ENCODE measurements around the gene KCND2.
A peak's percentile ranks its signal among the peaks of the same experiment; 100 is the strongest.
"Not testable (repeated sequence)": the region's sequence is repeated elsewhere in the genome, so short reads cannot be mapped to it uniquely, and the experiment has no call there.

The KCND2 gene

DNA sequence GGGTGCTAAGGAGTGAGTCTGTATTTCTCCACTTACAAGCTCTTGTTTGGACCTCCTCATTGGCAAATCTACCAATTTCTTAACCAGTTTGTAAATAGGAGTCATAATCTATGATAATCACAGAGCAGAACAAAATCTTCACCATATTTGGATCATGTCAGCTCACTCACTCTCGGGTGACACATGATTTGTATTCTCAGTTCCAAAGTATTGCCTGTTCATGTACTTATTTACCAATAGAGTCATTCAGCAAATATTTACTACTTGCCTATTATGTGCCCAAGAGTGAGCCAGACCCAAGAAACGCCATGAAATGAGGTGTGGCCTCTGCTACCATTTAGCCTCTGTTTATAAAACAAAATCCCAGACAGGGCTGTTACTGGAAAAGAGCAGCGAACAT is 470.2 kb downstream of the KCND2 start:
- DNase-seq (ENCODE audit: low read depth in 2 of 2) = no peak

DNA sequence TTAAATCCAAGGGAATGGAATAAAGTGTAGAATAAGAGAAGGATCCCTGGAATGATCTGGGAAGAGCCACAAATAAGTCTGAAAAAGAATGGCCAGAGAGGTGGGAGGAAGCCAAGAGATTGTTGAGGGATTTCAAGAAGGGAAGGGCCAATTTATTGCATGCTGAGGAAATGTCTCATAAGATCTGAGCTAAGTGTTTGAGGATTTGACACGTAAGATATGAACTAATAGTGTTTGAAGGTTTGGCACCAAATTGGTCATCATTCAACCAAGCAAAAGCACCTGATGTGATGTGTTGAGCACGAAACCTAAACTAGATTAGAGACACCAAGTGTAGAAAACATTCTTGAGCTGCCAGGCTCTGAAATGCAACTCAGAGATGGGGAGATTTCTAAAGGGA is 487.1 kb downstream of the KCND2 start:
- DNase-seq (ENCODE audit: low read depth in 2 of 2) = no peak

- no peak for DNase-seq (ENCODE audit: low read depth in 2 of 2)
Observed at GRCh38 chr7:120760851-120761250, 487.9 kb downstream of the KCND2 start.

- no peak for DNase-seq (ENCODE audit: low read depth in 2 of 2)
Observed at GRCh38 chr7:120770206-120770605, 497.2 kb downstream of the KCND2 start.

DNA sequence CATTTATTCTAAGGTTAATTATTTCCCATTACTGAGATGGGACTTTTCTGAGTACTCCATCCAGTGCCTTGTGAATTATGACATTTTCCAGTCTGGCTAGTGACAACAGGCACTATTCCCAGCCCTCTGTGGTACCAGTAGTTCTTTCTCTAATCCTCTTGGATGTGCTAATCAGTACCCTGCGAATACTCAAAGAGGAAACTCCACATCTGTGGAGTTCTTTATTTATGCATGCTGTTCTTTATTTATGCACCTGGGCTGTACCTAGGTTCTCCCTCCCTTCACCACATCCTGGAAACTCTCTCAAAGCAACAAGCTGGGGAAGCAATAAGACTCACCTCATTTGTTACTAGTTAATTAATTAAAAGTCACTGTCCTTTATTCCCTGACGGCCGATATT is 501.5 kb downstream of the KCND2 start:
- no peak for DNase-seq (ENCODE audit: low read depth in 2 of 2)

DNA sequence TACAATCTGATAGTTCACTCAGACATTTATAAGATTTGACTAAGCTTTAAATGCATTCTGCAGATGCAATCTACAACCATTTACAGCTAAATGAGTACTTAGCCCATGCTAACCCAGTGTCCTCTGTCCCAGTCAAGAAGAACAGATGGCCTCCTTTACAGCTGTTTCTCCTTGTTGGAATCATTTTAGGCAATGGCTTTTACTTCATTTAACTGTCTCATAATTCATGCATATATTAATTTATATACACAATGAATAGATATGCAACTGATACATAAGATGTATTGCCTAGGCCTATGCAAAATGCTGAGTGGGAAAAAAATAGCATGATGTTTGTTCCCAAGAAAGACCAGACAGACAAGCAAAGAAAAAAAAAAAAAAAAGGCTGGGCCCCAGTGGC is 502.8 kb downstream of the KCND2 start:
- no peak for DNase-seq (ENCODE audit: low read depth in 2 of 2)

DNA sequence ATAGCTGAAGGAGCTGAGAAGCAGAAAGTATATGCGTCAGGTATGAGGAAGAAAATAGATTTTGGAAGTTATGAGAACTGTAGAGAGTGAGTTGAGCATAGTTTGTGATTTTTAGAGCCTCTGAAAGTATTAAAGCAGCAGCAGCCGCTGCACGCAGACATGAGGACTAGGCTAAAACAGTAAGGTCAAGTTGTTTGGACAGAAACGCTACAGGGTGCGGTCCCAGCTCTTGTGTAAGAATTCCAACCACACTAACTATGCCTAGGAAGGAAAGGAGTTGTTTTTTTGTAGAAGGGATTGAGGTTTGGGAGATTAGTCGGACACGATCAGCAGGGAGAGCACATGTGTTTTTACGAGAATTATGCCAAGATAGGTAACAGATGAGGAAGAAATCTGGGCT is 506.1 kb downstream of the KCND2 start:
- DNase-seq (ENCODE audit: low read depth in 2 of 2) = not testable (repeated sequence)

GRCh38 chr7:120780451-120780850 is 507.5 kb downstream of the KCND2 start:
- DNase-seq (ENCODE audit: low read depth in 2 of 2) = not testable (repeated sequence)

DNA sequence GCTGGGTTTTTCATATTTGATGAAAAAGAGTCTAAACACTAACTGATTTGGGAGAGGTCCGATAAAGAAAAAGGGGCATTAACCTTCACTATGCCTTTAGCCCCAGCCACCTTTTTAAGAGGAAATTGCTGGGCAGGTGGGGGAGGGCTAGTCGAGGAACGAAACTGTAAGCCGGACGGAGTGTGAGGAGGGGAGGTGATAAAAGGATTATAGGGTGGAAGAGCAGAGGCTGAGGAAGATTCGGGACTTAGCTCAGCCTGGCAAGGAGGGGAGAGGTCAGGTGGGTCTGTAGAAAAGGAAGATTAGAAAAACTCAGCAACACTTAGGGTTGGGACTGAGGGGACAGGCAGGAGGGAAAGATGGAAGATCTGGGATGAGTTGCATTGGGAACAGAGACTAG is 508.0 kb downstream of the KCND2 start:
- no peak for DNase-seq (ENCODE audit: low read depth in 2 of 2)

DNA sequence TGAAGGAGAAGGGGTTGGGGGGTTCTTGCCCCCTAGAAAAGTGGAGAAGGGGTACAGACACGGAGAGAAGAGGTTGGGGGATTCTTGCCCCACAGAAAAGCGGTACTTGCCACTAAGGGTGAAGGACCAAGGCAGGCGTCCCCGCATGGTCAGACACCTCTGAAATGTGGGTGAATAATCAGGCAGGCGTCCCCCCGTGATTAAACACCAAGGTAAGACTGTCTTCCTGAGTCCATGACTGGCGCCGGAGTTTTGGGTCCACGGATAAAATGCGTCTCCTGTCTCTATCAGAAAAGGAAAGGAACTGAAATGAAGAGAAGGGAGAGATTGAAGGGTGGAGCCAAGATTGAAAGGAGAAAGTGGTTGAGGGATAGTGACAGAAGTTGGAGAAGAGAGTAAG is 508.9 kb downstream of the KCND2 start:
- not testable (repeated sequence) for DNase-seq (ENCODE audit: low read depth in 2 of 2)

- DNase-seq (ENCODE audit: low read depth in 2 of 2) = no peak
Observed at GRCh38 chr7:120783273-120783672, 510.3 kb downstream of the KCND2 start.

- no peak for DNase-seq (ENCODE audit: low read depth in 2 of 2)
Observed at GRCh38 chr7:120783721-120784120, 510.7 kb downstream of the KCND2 start.

GRCh38 chr7:120785095-120785494 is 512.1 kb downstream of the KCND2 start:
- no peak for DNase-seq (ENCODE audit: low read depth in 2 of 2)

- peak; percentile 45 to 53 for DNase-seq (ENCODE audit: low read depth in 2 of 2)
Observed at GRCh38 chr7:120792091-120792860, 519.3 kb downstream of the KCND2 start.

DNA sequence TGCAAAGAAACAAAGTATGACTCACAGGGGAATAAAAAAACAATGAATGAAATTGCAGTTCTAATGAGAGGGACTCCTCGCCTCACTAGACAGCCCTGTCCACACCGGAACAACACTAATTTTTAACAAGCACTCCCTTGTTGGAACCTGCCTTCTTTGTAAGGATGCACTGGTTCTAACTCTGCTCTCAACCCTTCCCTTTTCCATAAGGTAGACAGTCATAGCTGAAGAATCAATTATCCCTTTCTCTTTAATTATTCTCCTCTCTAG is 519.8 kb downstream of the KCND2 start:
- DNase-seq (ENCODE audit: low read depth in 2 of 2) = no peak

- DNase-seq (ENCODE audit: low read depth in 2 of 2) = no peak
Observed at GRCh38 chr7:120793213-120793936, 520.4 kb downstream of the KCND2 start.

GRCh38 chr7:120794106-120794729 is 521.2 kb downstream of the KCND2 start:
- DNase-seq (ENCODE audit: low read depth in 2 of 2) = no peak

GRCh38 chr7:120797026-120797645 is 524.2 kb downstream of the KCND2 start:
- no peak for DNase-seq (ENCODE audit: low read depth in 2 of 2)

DNA sequence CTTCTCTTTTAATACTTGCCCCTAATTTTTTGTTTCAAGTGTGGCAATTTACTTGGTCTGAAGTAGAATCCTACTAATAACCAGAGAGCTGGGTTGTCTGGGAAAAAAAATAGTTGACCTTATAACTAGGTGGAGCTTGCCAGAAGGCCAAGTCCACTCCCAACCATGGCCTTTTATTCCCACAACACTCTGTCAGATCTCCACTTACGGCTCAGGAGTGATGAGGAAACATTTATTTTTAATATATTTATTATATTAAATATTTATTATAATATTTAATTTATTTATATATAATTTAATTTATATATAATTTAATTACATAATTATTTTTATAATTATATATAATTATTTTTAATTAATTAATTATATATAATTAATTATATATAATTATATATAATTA is 526.2 kb downstream of the KCND2 start:
- no peak for DNase-seq (ENCODE audit: low read depth in 2 of 2)
